NCI-H510A treated with DMSO at 0.1 percent for 48 hours (cell line): ENCODE results near the gene B9D1.
A peak's percentile ranks its signal among the peaks of the same experiment; 100 is the strongest.

ENCODE experiments used
- DNase-seq: peaks from one replicate; lab custom pipeline; 2025; lab: John Stamatoyannopoulos, UW

The B9D1 gene

GRCh38 chr17:19376811-19377210, 14.3 kb upstream of the B9D1 start:
- peak; percentile 81 for DNase-seq

DNA sequence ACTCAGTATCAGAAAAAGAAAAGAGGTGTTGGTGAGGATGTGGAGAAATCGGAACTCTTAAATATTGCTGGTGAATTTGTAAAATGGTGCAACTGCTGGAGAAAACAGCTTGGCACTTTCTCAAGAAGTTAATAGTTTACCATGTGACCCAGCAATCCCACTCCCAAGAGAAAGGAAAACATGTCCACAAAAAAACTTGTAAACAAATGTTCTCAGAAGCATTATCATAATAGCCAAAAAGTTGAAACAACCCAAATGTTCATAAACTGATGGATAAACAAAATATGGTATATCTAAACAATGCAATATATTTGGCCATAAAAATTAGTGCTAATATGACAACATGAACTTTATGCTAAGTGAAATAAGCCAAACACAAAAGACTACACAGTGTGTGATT, 13.2 kb upstream of the B9D1 start:
- DNase-seq = no peak

DNA sequence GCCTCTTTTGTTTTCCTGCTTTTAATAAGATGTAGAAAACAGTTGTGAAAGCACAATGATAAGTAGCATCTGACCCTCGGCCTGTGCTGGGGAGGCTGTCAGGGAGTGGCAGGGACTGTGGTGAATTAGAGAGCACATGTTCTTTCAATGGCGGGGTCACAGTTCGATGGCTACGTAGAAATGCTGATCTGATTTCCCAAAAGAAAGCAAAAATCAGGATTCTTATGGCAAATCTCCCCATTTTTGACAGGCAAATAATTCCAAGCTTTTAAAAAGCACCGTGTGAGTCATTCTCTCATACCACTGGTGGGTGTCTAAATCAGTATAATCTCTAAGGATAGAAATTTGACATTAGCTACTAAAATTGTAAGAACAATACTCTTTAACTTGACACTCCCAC, 11.6 kb upstream of the B9D1 start:
- no peak for DNase-seq

DNA sequence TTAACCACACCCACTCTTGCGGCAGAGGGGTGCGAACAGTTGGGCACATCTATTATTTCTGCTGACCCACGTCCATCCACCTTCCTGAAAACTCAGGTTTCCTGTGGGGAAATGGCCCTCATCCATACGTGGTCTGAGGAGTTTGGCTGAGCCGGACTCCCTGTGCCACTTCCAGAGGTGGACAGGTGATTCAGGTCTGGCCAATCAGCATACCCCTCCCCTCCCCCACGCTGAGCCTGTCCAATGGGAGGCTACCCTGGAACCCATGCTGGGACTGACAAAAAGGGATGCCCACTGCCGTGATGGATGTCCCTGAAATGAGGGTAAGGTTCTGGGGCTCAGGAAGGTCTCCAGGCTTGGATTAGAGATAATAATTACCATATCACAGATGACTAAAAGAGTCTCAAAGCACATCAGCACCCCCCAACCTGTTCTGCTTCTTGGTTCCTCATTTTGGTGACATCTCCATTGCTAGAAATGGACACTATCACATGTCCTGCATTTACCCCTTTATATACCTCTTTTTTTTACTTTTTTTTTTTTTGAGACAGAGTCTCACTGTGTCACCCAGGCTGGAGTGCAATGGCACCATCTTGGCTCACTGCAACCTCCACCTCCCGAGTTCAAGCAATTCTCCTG, 10.5 kb upstream of the B9D1 start:
- DNase-seq = no peak

DNA sequence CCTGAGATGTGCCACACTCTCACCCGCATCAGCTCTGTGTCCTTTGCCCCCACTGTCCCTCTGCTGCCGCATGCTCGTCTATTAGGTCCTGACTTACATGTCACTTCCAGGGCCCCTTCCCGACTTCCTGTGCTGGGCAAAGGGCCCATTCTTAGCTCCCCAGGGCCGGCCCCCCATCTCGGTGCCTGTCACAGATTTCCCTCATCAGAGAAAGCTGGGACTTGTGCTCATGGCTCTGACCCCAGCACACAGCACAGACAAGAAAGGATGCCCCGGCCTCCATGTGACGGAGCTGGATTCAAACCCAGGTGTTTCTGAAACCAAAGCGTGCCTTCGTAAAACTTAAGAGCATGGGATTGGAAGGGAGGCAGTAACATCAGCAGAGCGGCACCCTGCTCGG, 9.9 kb upstream of the B9D1 start:
- no peak for DNase-seq

DNA sequence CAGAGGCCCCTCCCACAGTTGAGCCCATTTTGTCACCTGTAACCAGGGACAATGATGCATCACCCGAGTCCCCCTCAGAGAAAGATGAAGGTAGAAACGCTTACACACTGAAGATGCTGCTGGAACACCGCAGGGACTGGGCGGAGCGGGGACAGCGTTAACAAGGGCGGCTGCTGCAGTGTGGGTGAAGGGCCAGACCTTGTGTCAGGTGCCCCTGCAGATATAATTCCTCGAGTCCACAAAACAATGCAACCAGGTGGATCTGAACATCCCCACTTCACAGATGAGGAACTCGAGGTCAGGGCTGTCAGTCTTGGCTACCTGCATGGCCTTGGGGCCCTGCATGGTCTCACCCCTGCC, 9.5 kb upstream of the B9D1 start:
- no peak for DNase-seq

DNA sequence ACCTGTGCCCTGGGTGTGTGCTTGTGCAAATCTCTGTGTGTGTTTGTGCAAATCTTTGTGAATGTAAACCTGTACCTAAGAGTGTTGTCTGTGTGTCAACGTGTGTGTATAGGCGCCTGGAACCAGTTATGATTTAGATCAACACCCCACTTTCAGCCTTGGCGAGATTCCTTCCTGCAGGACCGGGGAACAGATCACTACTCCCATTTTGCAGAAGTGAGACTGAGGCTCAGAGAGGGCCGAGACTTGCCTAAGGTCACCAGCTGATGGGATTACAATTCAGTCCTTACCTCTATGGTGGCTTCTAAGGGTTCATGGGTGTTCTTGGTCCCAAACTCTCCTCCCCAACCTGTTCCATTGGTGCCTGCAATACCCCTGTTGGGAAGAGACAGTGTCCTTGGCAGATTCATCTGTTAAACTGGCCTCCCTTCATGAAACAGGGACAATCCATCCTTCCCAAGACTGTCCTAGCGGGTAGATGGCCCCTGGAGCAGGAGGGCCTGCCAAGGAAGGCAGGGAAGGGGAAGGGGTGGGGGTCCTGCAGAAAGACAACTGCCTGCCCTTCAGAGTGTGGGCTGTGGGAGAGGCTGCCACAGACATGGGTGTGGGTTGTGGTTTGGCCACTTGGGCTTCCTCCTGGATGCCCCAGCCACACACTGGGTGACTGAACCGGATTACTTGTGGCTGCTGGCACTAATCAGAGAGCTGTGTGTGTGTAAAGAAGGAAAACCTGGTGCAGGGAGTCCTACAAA, 8.9 kb upstream of the B9D1 start:
- DNase-seq = no peak

GRCh38 chr17:19370493-19370960, 8.0 kb upstream of the B9D1 start:
- DNase-seq = peak; percentile 19

DNA sequence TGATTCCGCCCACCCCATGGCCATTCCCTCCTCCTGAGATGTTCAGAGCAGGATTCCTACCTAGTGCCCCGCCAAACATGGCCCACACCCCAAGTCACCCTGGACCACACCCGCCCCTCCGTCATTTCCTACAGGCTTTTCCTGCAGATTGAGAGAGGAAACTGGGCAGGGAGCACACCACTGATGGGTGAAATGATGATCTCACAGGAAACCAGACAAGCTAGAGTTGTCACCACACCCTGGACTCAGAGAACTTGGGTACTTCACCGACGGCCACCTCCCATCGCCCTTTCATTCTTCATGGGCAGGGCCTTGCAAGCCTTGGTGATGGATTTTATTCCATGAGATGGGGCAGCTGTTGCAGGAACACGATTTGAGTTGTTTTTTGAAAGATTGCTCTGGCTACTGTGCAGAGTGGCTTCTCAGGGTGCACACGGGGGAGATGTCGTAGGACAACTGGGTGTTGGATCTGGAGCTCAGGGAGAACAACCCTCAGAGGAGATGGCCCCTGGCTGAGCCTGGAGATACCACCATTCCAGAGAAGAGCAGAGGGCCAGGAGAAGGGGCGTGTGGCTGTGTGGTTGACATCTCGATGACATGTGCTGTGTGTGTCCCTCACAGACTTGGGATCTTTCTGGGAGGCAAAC, 7.4 kb upstream of the B9D1 start:
- no peak for DNase-seq

DNA sequence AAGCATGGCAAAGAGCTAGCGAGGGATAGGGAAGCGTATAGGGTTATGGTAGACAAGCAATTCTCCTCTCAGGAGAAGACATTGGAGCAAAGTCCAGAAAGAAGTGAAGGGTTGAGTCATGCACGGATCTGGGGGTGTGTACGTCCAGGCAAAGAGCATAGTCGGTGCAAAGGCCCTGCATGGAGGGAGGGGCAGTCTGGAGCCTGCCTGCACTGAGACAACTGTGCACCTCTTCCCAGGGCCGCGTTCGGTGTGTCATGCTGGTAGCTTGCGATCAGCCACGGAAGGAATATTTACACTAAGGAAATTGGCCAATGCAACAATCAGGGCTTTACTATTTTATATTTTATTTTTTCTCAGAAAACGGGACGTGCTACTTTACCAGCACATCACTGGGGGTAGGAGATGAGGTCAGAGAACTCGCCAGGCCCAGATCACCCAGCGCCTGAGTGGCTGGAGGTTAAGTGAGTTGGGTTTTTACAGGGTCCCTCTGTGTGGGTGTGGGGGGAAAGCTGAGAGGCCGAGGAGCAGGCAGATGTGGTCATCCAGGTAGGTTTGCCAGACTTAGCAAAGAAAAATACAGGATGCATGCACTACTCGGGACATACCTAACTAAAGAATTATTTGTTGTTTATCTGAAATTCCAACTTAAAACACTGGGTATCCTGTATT, 6.7 kb upstream of the B9D1 start:
- no peak for DNase-seq

GRCh38 chr17:19368229-19368628, 5.7 kb upstream of the B9D1 start:
- no peak for DNase-seq

- no peak for DNase-seq
These were observed 4.1 kb upstream of the B9D1 start for GRCh38 chr17:19366637-19366972.

DNA sequence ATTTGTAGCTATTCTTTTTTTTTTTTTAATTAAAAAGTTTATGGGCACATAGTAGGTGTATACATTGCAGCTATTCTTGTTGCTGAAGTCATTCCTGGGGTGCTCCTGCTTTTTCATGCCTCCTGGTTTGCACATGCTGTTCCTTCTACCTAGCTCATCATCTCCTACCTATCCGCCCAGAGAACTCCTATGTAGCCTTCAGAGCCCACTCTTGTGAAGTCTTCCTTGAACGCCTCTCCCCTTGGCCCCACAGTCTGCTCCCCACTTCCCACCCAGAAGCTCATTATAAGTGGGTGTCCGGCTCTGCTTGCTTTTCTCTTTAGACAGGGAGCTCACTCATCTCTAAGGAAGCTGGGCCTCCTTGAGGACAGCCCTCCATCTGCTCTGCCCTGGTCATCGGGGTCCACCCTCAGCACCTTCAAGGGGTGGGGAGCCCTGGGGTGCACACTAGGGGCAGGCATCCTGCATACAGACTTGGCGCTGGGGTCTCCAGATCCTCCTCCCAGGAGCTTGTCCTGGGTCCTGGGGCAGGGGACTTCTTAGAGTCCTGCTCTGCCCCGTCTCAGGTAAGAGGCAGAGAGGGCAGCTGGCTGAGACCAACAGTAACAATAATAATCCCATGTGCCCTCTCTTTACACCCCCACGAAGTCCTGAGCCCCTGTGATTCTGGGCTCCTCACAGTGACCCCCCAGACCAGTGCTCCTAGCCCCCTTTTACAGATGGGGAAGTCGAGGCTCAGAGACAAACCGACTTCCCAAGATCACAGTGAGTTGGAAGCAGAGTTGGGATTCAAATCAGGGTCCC, 3.5 kb upstream of the B9D1 start:
- no peak for DNase-seq

- DNase-seq = no peak
These were observed 2.9 kb upstream of the B9D1 start for GRCh38 chr17:19365499-19365817.

GRCh38 chr17:19364699-19365498, 2.4 kb upstream of the B9D1 start:
- DNase-seq = no peak

- DNase-seq = no peak
These were observed 1.0 kb upstream of the B9D1 start for GRCh38 chr17:19363460-19364035.

DNA sequence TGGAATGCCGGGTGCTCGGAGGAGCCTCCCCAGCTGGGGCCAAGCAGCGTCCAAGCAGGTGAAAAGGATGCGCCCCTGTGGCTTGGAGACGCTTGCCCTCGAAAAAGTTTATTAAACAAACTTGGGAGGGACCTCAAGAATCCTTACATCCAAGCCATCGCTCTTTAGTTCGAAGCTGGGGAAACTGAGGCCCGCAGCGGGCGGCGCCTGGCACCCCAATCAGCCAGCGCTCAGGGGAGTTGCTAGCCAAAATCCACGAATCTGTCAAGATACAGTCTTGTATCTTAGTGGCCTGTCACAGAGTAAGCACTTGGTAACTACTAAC, 553 bp upstream of the B9D1 start:
- DNase-seq = no peak

DNA sequence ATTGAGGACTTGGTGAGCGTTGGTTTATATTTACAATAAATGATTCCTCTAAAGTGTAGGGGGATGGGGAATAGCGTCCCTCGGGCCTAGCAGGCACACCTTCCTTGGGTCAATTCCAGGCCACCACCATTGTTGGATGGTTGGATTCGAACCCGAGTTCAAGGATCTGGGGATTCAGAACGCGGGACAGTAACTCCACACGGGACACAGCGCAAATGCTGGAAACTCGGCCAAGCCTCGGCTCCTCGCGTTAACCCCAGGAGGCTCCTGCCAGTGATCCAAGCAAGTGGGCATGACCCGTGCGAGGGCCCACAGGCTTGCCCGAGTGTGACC, 613 bp downstream of the B9D1 start:
- no peak for DNase-seq

DNA sequence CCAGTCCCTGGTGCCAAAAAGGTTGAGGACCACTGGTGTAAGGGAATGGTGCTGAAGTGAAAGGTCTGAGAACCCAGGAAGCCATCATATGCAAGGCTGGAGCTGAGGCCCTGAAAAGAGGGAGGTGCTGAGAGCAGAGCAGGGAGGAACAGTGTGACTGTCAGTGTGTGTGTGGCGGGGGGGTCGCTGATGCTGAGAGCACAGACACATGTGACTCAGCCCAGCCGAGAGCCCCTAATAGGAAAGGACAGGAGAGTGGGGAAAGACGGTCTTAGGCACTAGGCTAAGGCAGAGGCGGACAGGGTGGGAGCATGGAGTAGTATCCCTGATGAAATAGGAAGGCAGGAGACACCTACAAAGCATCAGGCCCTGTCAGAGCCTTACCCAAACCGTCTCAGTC, 1.2 kb downstream of the B9D1 start:
- DNase-seq = no peak

DNA sequence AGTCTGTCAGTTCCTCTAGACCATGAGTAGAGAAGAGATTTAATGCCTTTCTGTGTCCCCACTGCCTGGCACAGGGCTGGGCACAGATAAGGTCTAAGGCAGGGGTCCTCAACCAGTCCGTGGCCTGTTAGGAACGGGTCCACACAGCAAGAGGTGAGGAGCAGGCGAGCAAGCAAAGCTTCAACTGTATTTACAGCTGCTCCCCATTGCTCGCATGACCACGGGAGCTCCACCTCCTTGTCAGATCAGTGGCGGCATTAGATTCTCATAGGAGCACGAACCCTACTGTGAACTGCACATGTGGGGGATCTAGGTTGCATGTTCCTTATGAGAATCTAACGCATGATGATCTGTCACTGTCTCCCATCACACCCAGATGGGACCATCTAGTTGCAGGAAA, 1.8 kb downstream of the B9D1 start:
- no peak for DNase-seq

- no peak for DNase-seq
These were observed 2.7 kb downstream of the B9D1 start for GRCh38 chr17:19359856-19360255.
